Osteoblast (primary cell): ENCODE results near the gene EPB41L5. TPM values are rescaled to one million over a fixed set of nuclear protein-coding genes. Genes with fewer than 3 reads are reported as not detected.

Experiments
- DNase-seq: peaks from one replicate; pipeline ENCODE4 v3.0.0; 2011; ENCODE audit warnings: low spot score, mixed read lengths; ENCODE audit not compliant: insufficient read length; ENCODE audit errors: missing footprints
- H2AFZ ChIP-seq: 2 replicates; pipeline ENCODE4 v1.6.0; 2011; ENCODE audit warnings: mild to moderate bottlenecking, low read length
- H3K27ac ChIP-seq: 2 replicates; pipeline ENCODE4 v1.5.1; 2011; ENCODE audit warnings: mild to moderate bottlenecking, low read depth, low read length, moderate library complexity
- H3K27me3 ChIP-seq: 2 replicates; pipeline ENCODE4 v1.6.0; 2012; ENCODE audit warnings: mild to moderate bottlenecking, control low read depth, inconsistent platforms, low read length, moderate library complexity; ENCODE audit not compliant: insufficient read depth
- H3K36me3 ChIP-seq: 2 replicates; pipeline ENCODE4 v1.5.1; 2011; ENCODE audit warnings: mild to moderate bottlenecking, low read length, control low read depth, moderate library complexity; ENCODE audit not compliant: insufficient read depth
- H3K4me1 ChIP-seq: 2 replicates; pipeline ENCODE4 v1.5.1; 2011; ENCODE audit warnings: mild to moderate bottlenecking, low read length, control low read depth, moderate library complexity; ENCODE audit not compliant: insufficient read depth
- H3K4me2 ChIP-seq: 2 replicates; pipeline ENCODE4 v1.6.0; 2011; ENCODE audit warnings: mild to moderate bottlenecking, low read length; ENCODE audit not compliant: insufficient read depth
- H3K4me3 ChIP-seq: fragments of 200-600 bp; sonication (generic); 3 replicates; pipeline ENCODE4 v1.5.1; 2012; ENCODE audit warnings: mild to moderate bottlenecking, low read length, inconsistent platforms; ENCODE audit not compliant: insufficient read depth
- H3K79me2 ChIP-seq: 2 replicates; pipeline ENCODE4 v1.6.0; 2012; ENCODE audit warnings: mild to moderate bottlenecking, low read length, control low read depth, inconsistent platforms; ENCODE audit not compliant: insufficient read depth
- H3K9me3 ChIP-seq: 2 replicates; pipeline ENCODE4 v1.5.1; 2011; ENCODE audit warnings: low read depth, low read length, control low read depth
- H4K20me1 ChIP-seq: 2 replicates; pipeline ENCODE4 v1.6.0; 2012; ENCODE audit warnings: mild to moderate bottlenecking, low read length, control low read depth; ENCODE audit not compliant: insufficient read depth
- CTCF ChIP-seq: IDR thresholded peaks from 2 replicates; pipeline ENCODE4 v1.5.1; 2011; ENCODE audit warnings: mild to moderate bottlenecking, low read depth, low read length, moderate library complexity; ENCODE audit errors: extremely low read depth
- total RNA-seq: library from RNA; depleted of rRNA; stranded (reverse); fragments of >200 nt; gene quantifications from 2 replicates; pipeline ENCODE4 v1.2.3, GENCODE V29; 2012

EPB41L5 gene
- total RNA-seq, 1 donor, result 9.4 TPM

GRCh38 chr2:120140866-120141265 is 128.0 kb downstream of the EPB41L5 start:
- H3K4me2 ChIP-seq, result no peak overlapping the region
- no peak for TF ChIP-seq CTCF
- no peak overlapping the region for H2AFZ ChIP-seq
- H3K27me3 ChIP-seq, result no peaks in the 10 kb centered on the region
- no peak for DNase-seq
- no peaks in the 10 kb centered on the region for H4K20me1 ChIP-seq
- H3K9me3 ChIP-seq, result no peaks in the 10 kb centered on the region
- no peaks in the 10 kb centered on the region for H3K79me2 ChIP-seq
- no peak overlapping the region for H3K4me3 ChIP-seq
- no peak overlapping the region for H3K27ac ChIP-seq
- H3K36me3 ChIP-seq, result no peaks in the 10 kb centered on the region
- no peaks in the 10 kb centered on the region for H3K4me1 ChIP-seq

GRCh38 chr2:120141300-120142069 is 128.6 kb downstream of the EPB41L5 start:
- no peak for DNase-seq

GRCh38 chr2:120142528-120143219 is 129.8 kb downstream of the EPB41L5 start:
- Histone ChIP-seq H3K79me2 (no peaks in the 10 kb centered on the region), H4K20me1 (no peaks in the 10 kb centered on the region), H3K27me3 (no peaks in the 10 kb centered on the region), H3K9me3 (no peaks in the 10 kb centered on the region), H3K4me2 (no peak overlapping the region), H2AFZ (no peak overlapping the region), H3K4me3 (no peak overlapping the region), H3K4me1 (no peaks in the 10 kb centered on the region), H3K36me3 (no peaks in the 10 kb centered on the region), H3K27ac (no peak overlapping the region)
- DNase-seq, result no peak
- no peak for TF ChIP-seq CTCF

More at GRCh38 chr2:120141300-120142069, 128.6 kb downstream of the EPB41L5 start:
- H3K4me3 ChIP-seq, result no peak overlapping the region
- no peaks in the 10 kb centered on the region for H3K9me3 ChIP-seq
- no peaks in the 10 kb centered on the region for H3K79me2 ChIP-seq
- no peaks in the 10 kb centered on the region for H3K36me3 ChIP-seq
- H4K20me1 ChIP-seq, result no peaks in the 10 kb centered on the region
- H3K4me2 ChIP-seq, result no peak overlapping the region
- H3K27me3 ChIP-seq, result no peaks in the 10 kb centered on the region
- no peak for TF ChIP-seq CTCF
- no peaks in the 10 kb centered on the region for H3K4me1 ChIP-seq
- H2AFZ ChIP-seq, result no peak overlapping the region
- H3K27ac ChIP-seq, result no peak overlapping the region

- Histone ChIP-seq H3K27me3 (no peaks in the 10 kb centered on the region), H3K36me3 (no peaks in the 10 kb centered on the region), H3K4me1 (no peaks in the 10 kb centered on the region), H4K20me1 (no peaks in the 10 kb centered on the region), H3K27ac (no peak overlapping the region), H3K4me3 (no peak overlapping the region), H3K4me2 (no peak overlapping the region), H2AFZ (no peak overlapping the region), H3K79me2 (no peaks in the 10 kb centered on the region), H3K9me3 (peaks cover 2% of the 10 kb centered on the region)
- no peak for TF ChIP-seq CTCF
- no peak for DNase-seq
Observed at GRCh38 chr2:120148229-120148628, 135.4 kb downstream of the EPB41L5 start.
